HG03097 (cell line): ENCODE results near the gene DYNC1H1.

ENCODE experiments used
- ATAC-seq: cut with Tn5 transposase; IDR thresholded peaks from one replicate; pipeline ENCODE4 v1.9.1; 2021; ENCODE audit not compliant: unreplicated experiment, low FRiP score

DYNC1H1 gene

GRCh38 chr14:102085948-102086708 lies 121.8 kb downstream of the DYNC1H1 start:
- peak; percentile 31 for ATAC-seq

GRCh38 chr14:102086709-102086971 lies 122.3 kb downstream of the DYNC1H1 start:
- no peak for ATAC-seq

- peak; percentile 79 for ATAC-seq
Measured at GRCh38 chr14:102086972-102087761, 122.8 kb downstream of the DYNC1H1 start, which contains the start of gene HSP90AA1. Gene HSP90AA1 (minus strand): TSS chr14:102087044. CDS start chr14:102086378, 666 bp downstream.

- no peak for ATAC-seq
Measured at GRCh38 chr14:102087762-102088011, 123.3 kb downstream of the DYNC1H1 start.

GRCh38 chr14:102088012-102088792 lies 123.8 kb downstream of the DYNC1H1 start:
- no peak for ATAC-seq

GRCh38 chr14:102089621-102090343 lies 125.4 kb downstream of the DYNC1H1 start:
- no peak for ATAC-seq

- no peak for ATAC-seq
Measured at GRCh38 chr14:102090713-102091112, 126.3 kb downstream of the DYNC1H1 start.

- ATAC-seq = no peak
Measured at GRCh38 chr14:102092806-102093205, 128.4 kb downstream of the DYNC1H1 start.

- no peak for ATAC-seq
Measured at GRCh38 chr14:102094101-102094500, 129.7 kb downstream of the DYNC1H1 start.

- ATAC-seq = no peak
Measured at GRCh38 chr14:102095231-102095870, 131.0 kb downstream of the DYNC1H1 start.

GRCh38 chr14:102095871-102096568 lies 131.6 kb downstream of the DYNC1H1 start:
- no peak for ATAC-seq

- no peak for ATAC-seq
Measured at GRCh38 chr14:102096569-102097188, 132.3 kb downstream of the DYNC1H1 start.

- no peak for ATAC-seq
Measured at GRCh38 chr14:102097441-102098135, 133.2 kb downstream of the DYNC1H1 start.

- no peak for ATAC-seq
Measured at GRCh38 chr14:102103062-102103695, 138.8 kb downstream of the DYNC1H1 start.

- ATAC-seq = no peak
Measured at GRCh38 chr14:102105369-102105768, 141.0 kb downstream of the DYNC1H1 start.
